Natural killer cell (primary cell): ENCODE results near the gene FHOD3. TPM values are rescaled to one million over a fixed set of nuclear protein-coding genes. Genes with fewer than 3 reads are reported as not detected.

Source experiments
- ATAC-seq, 3 donors: fragments of 150-1000 bp in 2 of 3; fragments of 200-7000 bp in 1 of 3; cut with Tn5 transposase; 1 replicate in 1 of 3; 2 replicates in 2 of 3; pipeline ENCODE4 v1.10.0; 2021; ENCODE audit warnings: mild to moderate bottlenecking in 2 of 3, moderate library complexity in 2 of 3
- DNase-seq, 2 donors: peaks; one replicate each; pipeline versions ENCODE4 v3.0.0 to v3.0.0-alpha.2; 2013 to 2021; ENCODE audit warnings: mixed read lengths in 1 of 2
- H3K27ac ChIP-seq: one replicate; pipeline ENCODE4 v1.5.1; 2013; ENCODE audit warnings: mild to moderate bottlenecking, low read length
- H3K27me3 ChIP-seq: one replicate; pipeline ENCODE4 v1.6.1; 2013; ENCODE audit warnings: low read length; ENCODE audit not compliant: control insufficient read depth, insufficient read depth
- H3K36me3 ChIP-seq: one replicate; pipeline ENCODE4 v1.6.1; 2013; ENCODE audit warnings: low read length; ENCODE audit not compliant: control insufficient read depth, insufficient read depth
- H3K4me1 ChIP-seq: one replicate; pipeline ENCODE4 v1.6.1; 2013; ENCODE audit warnings: low read length; ENCODE audit not compliant: control insufficient read depth, insufficient read depth
- H3K4me3 ChIP-seq: one replicate; pipeline ENCODE4 v1.5.1; 2013; ENCODE audit warnings: low read length
- H3K9me3 ChIP-seq: one replicate; pipeline ENCODE4 v1.6.1; 2013; ENCODE audit warnings: low read length; ENCODE audit not compliant: control insufficient read depth, insufficient read depth
- H3K27ac Mint-ChIP-seq, 2 donors: one replicate each; pipeline ENCODE4 v1.8.0; 2022; ENCODE audit warnings: mild to moderate bottlenecking in 2 of 2, mixed read lengths in 2 of 2, moderate library complexity in 1 of 2
- H3K27me3 Mint-ChIP-seq, 2 donors: one replicate each; pipeline ENCODE4 v1.8.0; 2022; ENCODE audit warnings: low read depth in 2 of 2, mixed read lengths in 2 of 2
- H3K36me3 Mint-ChIP-seq: one replicate; pipeline ENCODE4 v1.8.0; 2022; ENCODE audit warnings: mixed read lengths
- H3K4me1 Mint-ChIP-seq, 2 donors: one replicate each; pipeline ENCODE4 v1.8.0; 2022; ENCODE audit warnings: mixed read lengths in 2 of 2
- H3K4me3 Mint-ChIP-seq: one replicate; pipeline ENCODE4 v1.8.0; 2022; ENCODE audit warnings: mild to moderate bottlenecking, moderate library complexity, mixed read lengths
- H3K9me3 Mint-ChIP-seq, 2 donors: one replicate each; pipeline ENCODE4 v1.8.0; 2022; ENCODE audit warnings: mixed read lengths in 2 of 2
- CTCF ChIP-seq: fragments of 200-600 bp; IDR thresholded peaks from one replicate; pipeline ENCODE4 v1.8.0; 2022; ENCODE audit warnings: antibody characterized with exemption
- WGBS: methylation state at CpG from one replicate; pipeline ENCODE4 v1.1.7; 2013; ENCODE audit warnings: missing lambda C conversion rate; ENCODE audit not compliant: insufficient coverage; 5-methylcytosine and 5-hydroxymethylcytosine counted together
- intact Hi-C: fragments of 100-400 bp; cut with micrococcal nuclease; formaldehyde crosslinking; loops from one replicate; pipeline ENCODE4 v1.14.2; 2022
- total RNA-seq, 4 donors: library from RNA; stranded (reverse); fragments of 120-200 nt in 1 of 4; gene quantifications; one replicate each; pipeline versions ENCODE4 v1.2.3 to v1.2.4, GENCODE V29; 2013 to 2022

The FHOD3 gene
- total RNA-seq, 3 donors from 2014 or later (not counting 1 experiment from before 2014, with no cell fraction given), result not detected

GRCh38 chr18:36770315-36770946, 472.9 kb downstream of the FHOD3 start:
- H3K9me3 ChIP-seq, result no peaks in the 10 kb centered on the region
- Mint-ChIP-seq H3K27me3 (peaks cover 0 to 2% of the 10 kb centered on the region in 2 donors), H3K36me3 (no peaks in the 10 kb centered on the region), H3K9me3 (no peaks in the 10 kb centered on the region), H3K27ac (peak overlapping the region; percentile 43 to 54), H3K4me3 (no peak overlapping the region), H3K4me1 (peaks cover 17 to 19% of the 10 kb centered on the region in 2 donors)
- H3K27me3 ChIP-seq, result no peaks in the 10 kb centered on the region
- ATAC-seq (no peak), DNase-seq (no peak)
- WGBS, result 79% methylated on average over 3 of the region's 3 CpGs
- intact Hi-C loops, result no loop called here
- no peak overlapping the region for H3K4me3 ChIP-seq
- no peak overlapping the region for H3K27ac ChIP-seq
- H3K36me3 ChIP-seq, result no peaks in the 10 kb centered on the region
- H3K4me1 ChIP-seq, result peaks cover 8% of the 10 kb centered on the region
- no peak for TF ChIP-seq CTCF

- H3K36me3 Mint-ChIP-seq, result no peaks in the 10 kb centered on the region
- peak in 1 of 3 donors; percentile 55 for ATAC-seq
- 71% methylated on average over 4 of the region's 4 CpGs for WGBS
Observed at GRCh38 chr18:36771245-36771644, 473.7 kb downstream of the FHOD3 start.

GRCh38 chr18:36772241-36772723, 474.8 kb downstream of the FHOD3 start:
- Mint-ChIP-seq H3K4me3 (no peak overlapping the region), H3K36me3 (no peaks in the 10 kb centered on the region), H3K27ac (no peak overlapping the region), H3K4me1 (peaks cover 17 to 19% of the 10 kb centered on the region in 2 donors), H3K9me3 (no peaks in the 10 kb centered on the region), H3K27me3 (peaks cover 0 to 2% of the 10 kb centered on the region in 2 donors)
- H3K4me1 ChIP-seq, result peaks cover 8% of the 10 kb centered on the region
- no peak for ATAC-seq
- no peak for TF ChIP-seq CTCF
- no peak overlapping the region for H3K27ac ChIP-seq
- no peaks in the 10 kb centered on the region for H3K9me3 ChIP-seq
- DNase-seq, result no peak
- H3K27me3 ChIP-seq, result no peaks in the 10 kb centered on the region
- intact Hi-C loops, result no loop called here
- H3K36me3 ChIP-seq, result no peaks in the 10 kb centered on the region
- WGBS, result 93% methylated on average over 4 of the region's 4 CpGs
- no peak overlapping the region for H3K4me3 ChIP-seq

More at GRCh38 chr18:36771245-36771644, 473.7 kb downstream of the FHOD3 start:
- Mint-ChIP-seq H3K4me3 (no peak overlapping the region), H3K9me3 (no peaks in the 10 kb centered on the region), H3K4me1 (peaks cover 17 to 19% of the 10 kb centered on the region in 2 donors), H3K27me3 (peaks cover 0 to 2% of the 10 kb centered on the region in 2 donors), H3K27ac (peak overlapping the region; percentile 43 to 54)
- Histone ChIP-seq H3K9me3 (no peaks in the 10 kb centered on the region), H3K4me1 (peaks cover 8% of the 10 kb centered on the region), H3K27me3 (no peaks in the 10 kb centered on the region), H3K36me3 (no peaks in the 10 kb centered on the region), H3K27ac (no peak overlapping the region), H3K4me3 (no peak overlapping the region)
- intact Hi-C loops, result no loop called here
- DNase-seq, result no peak
- no peak for TF ChIP-seq CTCF

GRCh38 chr18:36775396-36775795, 477.9 kb downstream of the FHOD3 start:
- no peak for TF ChIP-seq CTCF
- Histone ChIP-seq H3K27ac (no peak overlapping the region), H3K27me3 (no peaks in the 10 kb centered on the region), H3K4me1 (peaks cover 8% of the 10 kb centered on the region), H3K9me3 (no peaks in the 10 kb centered on the region), H3K4me3 (no peak overlapping the region), H3K36me3 (no peaks in the 10 kb centered on the region)
- H3K27me3 Mint-ChIP-seq, result no peaks in the 10 kb centered on the region
- DNase-seq, result no peak
- no peak for ATAC-seq
- peaks cover 13 to 15% of the 10 kb centered on the region in 2 donors for H3K4me1 Mint-ChIP-seq
- H3K36me3 Mint-ChIP-seq, result no peaks in the 10 kb centered on the region
- no peaks in the 10 kb centered on the region for H3K9me3 Mint-ChIP-seq
- WGBS, result 97% methylated on average over 4 of the region's 4 CpGs
- no peak overlapping the region for H3K4me3 Mint-ChIP-seq
- H3K27ac Mint-ChIP-seq, result no peak overlapping the region
- intact Hi-C loops, result no loop called here
